Glutamatergic neuron (in vitro differentiated cells): ENCODE data around the gene TMC8. TPM values are rescaled to one million over a fixed set of nuclear protein-coding genes. Genes with fewer than 3 reads are reported as not detected.

Experiments used
- DNase-seq: peaks from one replicate; pipeline ENCODE4 v3.0.0; 2022
- H3K27ac Mint-ChIP-seq: one replicate; pipeline ENCODE4 v1.8.0; 2020; ENCODE audit warnings: mild to moderate bottlenecking, mixed read lengths, inconsistent platforms; ENCODE audit not compliant: unreplicated experiment
- H3K27me3 Mint-ChIP-seq: one replicate; pipeline ENCODE4 v1.8.0; 2020; ENCODE audit warnings: mild to moderate bottlenecking, moderate library complexity, mixed read lengths, inconsistent platforms; ENCODE audit not compliant: unreplicated experiment
- H3K36me3 Mint-ChIP-seq: one replicate; pipeline ENCODE4 v1.8.0; 2020; ENCODE audit warnings: mild to moderate bottlenecking, mixed read lengths, inconsistent platforms; ENCODE audit not compliant: unreplicated experiment
- H3K4me1 Mint-ChIP-seq: one replicate; pipeline ENCODE4 v1.8.0; 2020; ENCODE audit warnings: mild to moderate bottlenecking, low read depth, mixed read lengths, inconsistent platforms; ENCODE audit not compliant: unreplicated experiment
- H3K4me3 Mint-ChIP-seq: one replicate; pipeline ENCODE4 v1.8.0; 2020; ENCODE audit warnings: mild to moderate bottlenecking, mixed read lengths, inconsistent platforms; ENCODE audit not compliant: unreplicated experiment
- H3K9me3 Mint-ChIP-seq: one replicate; pipeline ENCODE4 v1.8.0; 2020; ENCODE audit warnings: mild to moderate bottlenecking, moderate library complexity, mixed read lengths, inconsistent platforms; ENCODE audit not compliant: unreplicated experiment
- CTCF ChIP-seq: fragments of 200-600 bp; sonication (generic); IDR thresholded peaks from one replicate; pipeline ENCODE4 v1.5.0; 2021; ENCODE audit not compliant: partially characterized antibody, unreplicated experiment
- total RNA-seq: library from RNA; stranded (reverse); fragmentation: NEBNext Ultra II Directional; extraction: Animal tissue kit (Norgen Biotek cat#: 25700); gene quantifications from one replicate; pipeline ENCODE4 v1.2.1, GENCODE V29; 2021; ENCODE audit not compliant: unreplicated experiment

Gene TMC8
- total RNA-seq, 1 donor from 2014 or later, result not detected

GRCh38 chr17:78132084-78132676, 1.6 kb downstream of the TMC8 start:
- Mint-ChIP-seq H3K27ac (no peak overlapping the region), H3K4me1 (no peaks in the 10 kb centered on the region), H3K4me3 (no peak overlapping the region)

GRCh38 chr17:78132767-78133178, 2.2 kb downstream of the TMC8 start:
- Mint-ChIP-seq H3K27ac (no peak overlapping the region), H3K27me3 (peaks cover 23% of the 10 kb centered on the region), H3K4me3 (no peak overlapping the region), H3K9me3 (peaks cover 1% of the 10 kb centered on the region), H3K36me3 (peaks cover 4% of the 10 kb centered on the region), H3K4me1 (no peaks in the 10 kb centered on the region)
- TF ChIP-seq CTCF, result no peak
- no peak for DNase-seq

More at GRCh38 chr17:78132084-78132676, 1.6 kb downstream of the TMC8 start:
- no peak for DNase-seq
- H3K36me3 Mint-ChIP-seq, result peaks cover 4% of the 10 kb centered on the region
- TF ChIP-seq CTCF, result no peak
- H3K9me3 Mint-ChIP-seq, result peaks cover 1% of the 10 kb centered on the region
- peaks cover 23% of the 10 kb centered on the region for H3K27me3 Mint-ChIP-seq

- Mint-ChIP-seq H3K4me3 (no peak overlapping the region), H3K9me3 (peaks cover 1% of the 10 kb centered on the region), H3K27me3 (peaks cover 23% of the 10 kb centered on the region), H3K27ac (no peak overlapping the region), H3K4me1 (no peaks in the 10 kb centered on the region), H3K36me3 (peaks cover 4% of the 10 kb centered on the region)
- no peak for TF ChIP-seq CTCF
- no peak for DNase-seq
Observed at GRCh38 chr17:78133179-78133951, 2.8 kb downstream of the TMC8 start.

GRCh38 chr17:78133971-78134898, 3.7 kb downstream of the TMC8 start:
- TF ChIP-seq CTCF, result peak; percentile 42
- peak; percentile 65 for DNase-seq
- no peak overlapping the region for H3K4me3 Mint-ChIP-seq
- H3K4me1 Mint-ChIP-seq, result no peaks in the 10 kb centered on the region
- no peak overlapping the region for H3K27ac Mint-ChIP-seq
- H3K36me3 Mint-ChIP-seq, result peaks cover 4% of the 10 kb centered on the region
- peaks cover 19% of the 10 kb centered on the region for H3K27me3 Mint-ChIP-seq
- no peaks in the 10 kb centered on the region for H3K9me3 Mint-ChIP-seq
